ENCODE measurements around the gene EP400.
"Not testable (repeated sequence)": the region's sequence is repeated elsewhere in the genome, so short reads cannot be mapped to it uniquely, and the experiment has no call there.

The EP400 gene

GRCh38 chr12:132046561-132046960, 96.8 kb downstream of the EP400 start:
- ChIA-PET CTCF (interaction anchor here (0.6 kb wide), 1 partner anchor 624 kb away, joined by 4 read pairs; no protein-coding TSS in a partner anchor), POLR2A (no interaction called here)
- Histone ChIP-seq H3K4me1 (ENCODE audit: control insufficient read depth, insufficient read depth, low read length) (no peaks in the 10 kb centered on the region), H3K9me3 (ENCODE audit: control insufficient read depth, insufficient read depth, low read depth, low read length) (no peaks in the 10 kb centered on the region), H3K36me3 (ENCODE audit: control insufficient read depth in 2 of 2, insufficient read depth in 1 of 2, low read length in 2 of 2) (peaks cover 3 to 76% of the 10 kb centered on the region in 2 experiments), H3K4me3 (ENCODE audit: low read depth, low read length) (no peak overlapping the region), H3K27ac (ENCODE audit: extremely low read depth, low read depth, low read length) (no peak overlapping the region)
- TF ChIP-seq ZNF776 (tag by site-specific recombination; IDR thresholded peaks at IDR 0.05; ENCODE audit: borderline replicate concordance) (no peak), ZNF248 (tag by site-specific recombination; IDR thresholded peaks at IDR 0.05) (no peak), ZNF202 (tag by site-specific recombination; IDR thresholded peaks at IDR 0.05; ENCODE audit: borderline replicate concordance) (no peak), HIC1 (tag by site-specific recombination; IDR thresholded peaks at IDR 0.05) (no peak), ZNF488 (tag by site-specific recombination; IDR thresholded peaks at IDR 0.05) (no peak)

- POLR2A ChIA-PET; H3K4me3 ChIP-seq (ENCODE audit: low read depth, low read length); H3K27ac ChIP-seq (ENCODE audit: extremely low read depth, low read depth, low read length); H3K4me1 ChIP-seq (ENCODE audit: control insufficient read depth, insufficient read depth, low read length); H3K9me3 ChIP-seq (ENCODE audit: control insufficient read depth, insufficient read depth, low read depth, low read length): not testable (repeated sequence)
- CTCF ChIA-PET: interaction anchor here (0.6 to 0.8 kb wide), 3 partner anchors 27 to 1208 kb away, joined by 3 to 4 read pairs (median 3); partner anchors contain the start of gene STX2
- peaks cover 3 to 81% of the 10 kb centered on the region in 2 experiments for H3K36me3 ChIP-seq (ENCODE audit: control insufficient read depth in 2 of 2, insufficient read depth in 1 of 2, low read length in 2 of 2)
Observed at GRCh38 chr12:132047630-132048029, 97.9 kb downstream of the EP400 start.

GRCh38 chr12:132049442-132049841, 99.7 kb downstream of the EP400 start:
- Histone ChIP-seq H3K4me1 (ENCODE audit: control insufficient read depth, insufficient read depth, low read length) (no peaks in the 10 kb centered on the region), H3K27ac (ENCODE audit: extremely low read depth, low read depth, low read length) (no peak overlapping the region)
- CTCF ChIA-PET: no interaction called here

GRCh38 chr12:132049876-132050275, 100.1 kb downstream of the EP400 start:
- Histone ChIP-seq H3K9me3 (ENCODE audit: control insufficient read depth, insufficient read depth, low read depth, low read length) (no peaks in the 10 kb centered on the region), H3K4me3 (ENCODE audit: low read depth, low read length) (no peak overlapping the region), H3K4me1 (ENCODE audit: control insufficient read depth, insufficient read depth, low read length) (no peaks in the 10 kb centered on the region), H3K27ac (ENCODE audit: extremely low read depth, low read depth, low read length) (no peak overlapping the region), H3K36me3 (ENCODE audit: control insufficient read depth in 2 of 2, insufficient read depth in 1 of 2, low read length in 2 of 2) (peaks cover 7 to 81% of the 10 kb centered on the region in 2 experiments)
- no peak for TF ChIP-seq IKZF3 (tag by site-specific recombination; IDR thresholded peaks at IDR 0.05)
- POLR2A ChIA-PET: no interaction called here
- CTCF ChIA-PET: no interaction called here

More at GRCh38 chr12:132049442-132049841, 99.7 kb downstream of the EP400 start:
- TF ChIP-seq ZNF24 (tag by site-specific recombination; IDR thresholded peaks at IDR 0.05) (no peak), KLF7 (tag by site-specific recombination; IDR thresholded peaks at IDR 0.05; ENCODE audit: borderline replicate concordance) (no peak)
- H3K4me3 ChIP-seq (ENCODE audit: low read depth, low read length): no peak overlapping the region
- POLR2A ChIA-PET: no interaction called here
- H3K36me3 ChIP-seq (ENCODE audit: control insufficient read depth in 2 of 2, insufficient read depth in 1 of 2, low read length in 2 of 2): peaks cover 4 to 81% of the 10 kb centered on the region in 2 experiments
- no peaks in the 10 kb centered on the region for H3K9me3 ChIP-seq (ENCODE audit: control insufficient read depth, insufficient read depth, low read depth, low read length)

- POLR2A ChIA-PET; H3K27ac ChIP-seq (ENCODE audit: extremely low read depth, low read depth, low read length); CTCF ChIA-PET; H3K9me3 ChIP-seq (ENCODE audit: control insufficient read depth, insufficient read depth, low read depth, low read length); H3K4me1 ChIP-seq (ENCODE audit: control insufficient read depth, insufficient read depth, low read length); H3K4me3 ChIP-seq (ENCODE audit: low read depth, low read length): not testable (repeated sequence)
- peaks cover 13 to 81% of the 10 kb centered on the region in 2 experiments for H3K36me3 ChIP-seq (ENCODE audit: control insufficient read depth in 2 of 2, insufficient read depth in 1 of 2, low read length in 2 of 2)
- TF ChIP-seq EGR2 (tag by site-specific recombination; IDR thresholded peaks at IDR 0.05; ENCODE audit: low read depth): peak; percentile 60
Observed at GRCh38 chr12:132051718-132052117, 102.0 kb downstream of the EP400 start.
